ENCODE measurements around the gene DCUN1D2.
"Not testable (repeated sequence)": the region's sequence is repeated elsewhere in the genome, so short reads cannot be mapped to it uniquely, and the experiment has no call there.

DCUN1D2 gene

DNA sequence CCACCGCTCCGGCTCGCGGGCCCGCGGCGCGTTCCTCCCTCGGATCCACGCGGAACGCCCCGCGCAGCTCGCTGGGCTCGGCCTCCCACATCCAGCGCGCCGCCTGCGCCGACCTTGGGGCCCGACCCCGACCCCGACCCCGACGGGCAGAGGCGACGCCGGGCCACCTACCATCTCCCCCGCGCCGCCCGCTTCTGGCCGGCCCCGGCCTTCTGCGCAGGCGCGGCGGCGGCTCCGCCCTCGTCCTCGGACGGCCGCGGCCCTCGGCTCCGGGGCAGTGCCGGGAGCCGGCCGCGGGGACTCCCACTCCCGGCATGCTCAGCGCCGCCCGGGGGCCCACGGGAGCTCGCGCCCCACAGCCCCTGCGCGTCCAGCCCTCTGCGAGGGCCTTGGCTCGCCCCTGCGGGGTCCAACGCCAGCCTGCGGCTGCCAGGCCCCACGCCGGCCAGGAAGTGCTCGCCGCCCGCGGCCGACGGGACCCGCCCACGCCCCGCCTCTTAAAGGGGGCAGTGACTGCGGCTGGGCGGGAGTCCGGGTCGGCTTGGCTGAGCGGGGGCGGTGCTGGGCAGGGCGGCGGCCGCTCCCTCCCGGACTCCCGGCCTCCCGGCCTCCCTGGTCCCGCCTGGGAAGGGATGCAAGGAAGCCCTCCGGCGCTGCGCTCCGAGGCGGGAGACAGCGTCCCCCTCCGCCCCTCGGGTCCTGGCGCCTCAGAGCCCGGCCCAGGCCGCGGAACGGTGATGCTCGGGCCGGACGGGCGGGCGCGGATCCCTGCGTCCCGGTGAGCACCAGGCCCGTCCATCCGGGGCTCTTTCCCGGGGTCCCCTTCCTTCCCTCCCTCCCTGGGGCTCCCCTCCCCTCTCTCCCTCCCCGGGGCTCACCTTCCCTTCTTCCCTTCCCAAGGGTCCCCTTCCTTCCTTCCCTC, at the start of gene DCUN1D2:
Gene DCUN1D2 (minus strand): TSS at position 216 of the 922 bp plus-strand sequence. CDS start 42 bp downstream, at position 174.
- peak; percentile 79 for DNase-seq

DNA sequence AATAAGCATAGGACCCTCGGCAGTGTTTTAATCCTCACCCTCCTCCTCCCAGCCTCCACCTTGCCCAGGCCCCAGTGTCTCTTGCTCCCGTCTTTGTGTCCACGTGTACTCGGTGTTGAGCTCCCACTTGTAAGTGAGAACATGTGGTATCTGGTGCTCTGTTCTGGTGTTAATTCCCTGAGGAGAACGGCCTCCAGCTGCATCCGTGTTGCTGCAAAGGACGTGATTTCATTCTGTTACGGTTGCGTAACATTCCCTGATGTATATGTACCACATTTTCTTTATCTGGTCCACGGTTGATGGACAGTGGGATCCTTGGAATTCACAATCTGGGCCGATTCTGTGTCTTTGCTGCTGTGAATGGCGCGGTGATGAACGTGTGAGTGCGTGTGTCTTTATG, 49.3 kb upstream of the DCUN1D2 start:
- no peak for DNase-seq

- DNase-seq: no peak
Measured at GRCh38 chr13:113539176-113539575, 48.7 kb upstream of the DCUN1D2 start.

- no peak for DNase-seq
Measured at GRCh38 chr13:113538689-113539058, 48.2 kb upstream of the DCUN1D2 start.

GRCh38 chr13:113537909-113538688, 47.6 kb upstream of the DCUN1D2 start:
- DNase-seq: no peak

GRCh38 chr13:113537205-113537604, 46.7 kb upstream of the DCUN1D2 start:
- DNase-seq: no peak

DNA sequence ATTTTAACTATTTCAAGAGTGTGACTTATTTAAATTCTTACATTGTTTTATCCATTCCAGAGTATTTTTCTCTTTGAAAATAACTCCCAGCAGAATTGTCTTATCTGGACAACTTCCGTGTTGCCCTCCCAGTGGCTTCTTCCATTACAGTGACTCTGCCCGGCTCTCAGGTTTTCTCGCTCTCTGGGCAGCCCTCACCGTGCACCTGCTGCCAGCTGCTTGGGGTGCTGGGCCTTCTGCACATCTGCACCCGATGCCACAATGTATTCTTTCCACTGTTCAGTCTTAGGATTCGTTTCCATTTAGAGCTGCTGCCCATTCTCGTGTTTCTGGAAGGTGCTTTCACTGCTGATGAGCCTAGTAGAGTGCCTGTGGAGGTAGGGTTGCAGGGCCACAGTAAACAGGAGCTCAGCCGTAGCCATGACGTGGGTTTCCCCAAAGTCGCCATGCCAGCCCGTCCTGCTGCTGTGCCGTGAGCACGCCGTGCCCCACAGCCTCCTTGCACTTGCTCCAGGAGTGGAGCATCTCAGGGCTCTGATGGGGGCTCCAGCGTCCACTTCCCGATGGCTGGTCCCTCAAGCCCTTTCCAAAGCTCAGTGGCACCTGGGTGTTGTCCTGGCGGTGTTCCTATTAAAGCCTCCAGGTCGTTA, 46.1 kb upstream of the DCUN1D2 start:
- no peak for DNase-seq

DNA sequence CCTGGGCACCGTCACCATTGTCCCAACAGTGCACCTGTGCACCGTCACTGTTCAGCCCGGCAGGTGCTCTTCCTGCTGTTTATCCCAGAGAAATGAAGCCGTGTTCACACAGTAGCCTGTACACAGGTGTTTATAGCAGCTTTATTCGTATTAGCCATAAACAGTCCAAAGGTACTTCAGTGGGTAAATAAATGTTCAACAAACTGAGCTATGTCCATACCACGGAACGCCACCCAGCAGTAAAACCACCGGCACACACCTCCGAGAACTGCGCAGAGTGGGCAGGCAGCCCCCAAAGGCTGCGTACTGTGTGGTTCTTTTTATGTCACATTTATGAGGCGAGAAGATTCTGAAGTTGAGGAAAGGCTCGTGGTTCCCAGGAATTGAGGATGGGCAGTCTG, 44.9 kb upstream of the DCUN1D2 start:
- no peak for DNase-seq

DNA sequence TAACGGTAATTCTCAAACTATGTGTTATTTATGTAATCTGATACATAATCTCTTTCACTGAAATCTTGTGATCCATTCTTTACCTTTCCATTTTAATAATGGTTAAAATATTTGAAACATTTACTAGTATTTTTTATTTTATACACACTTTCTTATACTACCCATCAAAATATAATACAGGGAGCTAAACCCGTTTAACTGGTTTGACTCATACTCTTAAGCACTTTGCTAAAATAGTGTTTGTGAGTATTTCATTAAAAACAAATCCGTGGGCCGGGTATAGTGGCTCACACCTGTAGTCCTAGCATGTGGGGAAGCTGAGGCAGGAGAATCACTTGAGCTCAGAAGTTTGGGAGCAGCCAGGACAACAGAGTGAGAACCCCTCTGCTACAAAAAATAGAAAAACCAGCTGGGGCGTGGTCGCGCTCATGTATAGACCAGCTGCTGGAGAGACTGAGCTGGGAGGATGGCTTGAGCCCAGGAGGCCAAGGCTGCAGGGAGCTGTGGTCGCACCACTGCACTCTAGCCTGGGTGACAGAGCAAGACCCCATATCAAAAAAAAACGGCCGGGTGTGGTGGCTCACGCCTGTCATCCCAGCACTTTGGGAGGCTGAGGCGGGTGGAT, 43.8 kb upstream of the DCUN1D2 start:
- no peak for DNase-seq

- DNase-seq: no peak
Measured at GRCh38 chr13:113533161-113533840, 42.8 kb upstream of the DCUN1D2 start.

DNA sequence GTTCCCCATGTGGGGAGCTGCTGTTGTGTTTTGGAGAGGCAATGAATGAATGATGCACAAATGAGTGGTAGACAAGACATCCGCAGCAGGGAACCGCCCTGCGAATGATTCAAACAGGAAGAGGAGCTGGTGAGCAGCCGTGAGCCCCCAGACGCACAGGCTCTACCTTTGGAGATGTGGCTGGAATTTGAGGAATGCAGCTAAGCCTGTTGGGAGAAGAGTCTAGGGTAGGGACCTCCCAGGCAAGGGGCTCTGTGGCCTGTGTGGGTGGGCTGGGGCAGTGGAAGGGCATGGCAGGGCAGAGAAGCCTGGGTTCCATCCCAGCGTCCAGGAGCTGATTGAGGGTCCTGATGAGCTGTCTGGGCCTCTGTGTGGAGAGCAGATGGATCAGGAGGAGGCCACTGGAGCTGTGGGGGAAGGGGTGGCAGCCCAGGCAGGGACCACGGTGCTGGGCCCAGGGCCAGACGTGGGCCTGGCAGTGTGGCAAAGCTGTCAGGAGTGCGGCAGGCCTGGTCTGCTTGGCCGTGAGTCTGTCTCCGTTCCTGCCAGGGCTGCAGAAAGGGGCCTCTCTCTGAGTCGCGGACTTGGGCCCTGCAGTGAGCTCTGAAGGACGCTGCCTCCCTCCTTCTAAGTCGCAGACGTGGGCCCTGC, 41.8 kb upstream of the DCUN1D2 start:
- no peak for DNase-seq

DNA sequence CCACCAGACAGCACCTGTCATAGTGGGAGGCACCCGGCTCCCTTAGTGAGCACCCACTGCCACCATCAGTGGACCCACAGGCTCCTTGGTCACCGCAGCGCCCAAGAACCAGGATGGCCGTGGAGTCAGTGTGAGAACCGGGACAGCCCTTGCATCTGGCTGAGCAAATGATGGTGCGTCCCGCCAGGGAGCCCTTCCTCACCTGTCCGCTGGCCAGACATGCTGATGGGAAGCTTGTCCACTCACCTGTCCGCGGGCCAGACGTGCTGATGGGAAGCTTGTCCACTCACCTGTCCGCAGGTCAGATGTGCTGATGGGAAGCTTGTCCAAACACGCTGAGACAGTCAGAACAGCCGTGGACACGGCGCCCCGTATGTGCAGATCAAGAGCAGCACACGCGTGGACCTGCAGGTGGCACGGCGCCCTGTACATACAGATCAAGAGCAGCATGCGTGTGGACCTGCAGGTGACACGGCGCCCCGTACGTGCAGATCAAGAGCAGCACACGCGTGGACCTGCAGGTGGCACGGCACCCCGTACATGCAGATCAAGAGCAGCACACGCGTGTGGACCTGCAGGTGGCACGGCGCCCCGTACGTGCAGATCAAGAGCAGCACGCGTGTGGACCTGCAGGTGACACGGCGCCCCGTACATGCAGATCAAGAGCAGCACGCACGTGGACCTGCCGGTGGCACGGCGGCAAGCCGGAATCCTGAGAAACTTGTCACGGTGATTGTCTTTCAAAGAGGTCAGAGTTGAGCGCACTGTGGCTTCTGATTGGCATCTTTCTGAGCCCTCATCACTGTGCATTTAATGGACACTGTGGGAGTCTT, 40.7 kb upstream of the DCUN1D2 start:
- no peak for DNase-seq

DNA sequence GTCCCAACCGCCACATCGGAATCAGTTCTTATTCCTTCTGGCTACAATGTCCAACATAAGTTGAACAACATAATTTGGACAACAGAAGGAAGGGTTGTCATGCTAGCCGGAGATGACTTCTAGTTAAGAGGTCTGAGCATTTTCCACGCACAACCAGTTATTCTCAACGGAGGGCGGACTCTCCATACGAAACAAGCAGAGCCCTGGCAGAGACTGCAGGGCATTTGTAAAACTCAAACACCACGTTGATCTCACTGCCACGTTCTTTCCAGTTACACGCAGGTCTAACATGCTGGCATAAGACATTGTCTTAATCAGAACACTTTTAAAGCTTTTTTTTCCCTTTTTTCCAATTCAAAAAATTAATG, 38.3 kb upstream of the DCUN1D2 start:
- DNase-seq: no peak

DNA sequence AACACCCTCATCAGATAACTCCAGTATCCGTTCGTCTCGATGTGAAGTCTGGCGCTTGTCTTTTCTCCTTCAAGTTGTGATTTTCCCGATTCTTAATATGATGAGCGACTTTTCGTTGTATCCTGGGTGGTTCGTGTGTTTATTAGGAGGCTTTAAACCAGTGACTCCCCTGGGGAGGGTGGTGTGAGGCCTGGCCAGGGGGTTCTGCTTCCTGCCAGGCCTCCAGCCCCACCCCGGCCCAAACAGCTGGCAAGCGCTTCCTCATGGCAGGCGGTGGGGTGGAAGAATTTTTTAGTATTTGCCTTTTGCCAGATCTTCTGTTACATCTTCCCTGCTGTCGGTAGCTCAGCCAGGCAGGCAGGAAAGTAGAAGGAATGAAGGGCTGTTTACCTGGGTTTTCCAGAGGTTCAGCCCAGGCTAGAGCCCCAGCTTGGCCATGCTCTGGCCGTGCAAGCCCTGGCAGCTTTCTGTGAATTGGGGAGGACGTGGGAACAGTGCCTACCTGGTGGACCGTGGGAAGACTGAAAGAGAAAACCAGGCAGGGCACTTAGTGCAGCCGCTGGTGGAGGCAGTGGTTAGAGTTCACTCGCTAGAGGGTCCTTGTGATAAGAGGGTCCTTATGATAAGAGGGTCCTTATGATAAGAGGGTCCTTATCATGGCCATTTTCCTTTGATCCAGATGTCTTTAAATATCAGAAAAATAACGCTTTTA, 37.7 kb upstream of the DCUN1D2 start:
- no peak for DNase-seq

DNA sequence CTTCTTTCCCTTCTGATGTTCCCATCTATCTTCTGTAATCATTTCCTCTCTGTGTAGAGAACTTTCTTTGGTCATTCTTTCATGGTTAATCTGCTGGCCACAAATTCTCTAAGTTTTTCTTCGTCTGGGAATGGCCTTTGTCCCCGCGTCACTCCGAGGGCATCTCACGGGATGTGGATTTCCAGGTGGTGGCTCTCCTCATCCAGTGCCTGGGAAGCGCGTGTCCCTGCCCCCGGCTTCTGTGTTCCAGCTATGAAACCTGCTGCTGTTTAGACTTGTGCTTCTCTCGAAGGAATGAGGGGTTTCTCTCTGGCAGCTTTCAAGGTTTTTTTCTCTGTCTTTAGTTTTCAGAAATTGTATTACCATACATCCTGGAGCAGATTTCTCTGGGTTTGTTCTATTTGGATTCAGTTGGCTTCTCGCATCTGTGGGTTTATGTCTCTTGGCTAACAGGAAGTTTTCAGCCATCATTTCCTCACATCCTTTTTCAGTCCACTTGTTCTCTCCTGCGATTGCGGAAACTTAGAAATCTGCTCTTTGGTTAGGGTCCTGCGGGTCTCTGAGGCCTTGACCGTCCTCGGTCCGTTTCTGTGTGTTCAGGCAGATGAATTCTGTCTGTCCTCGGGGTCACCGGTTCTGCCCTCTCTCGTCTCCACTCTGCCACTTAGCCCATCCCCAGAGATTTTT, 36.9 kb upstream of the DCUN1D2 start:
- DNase-seq: no peak

GRCh38 chr13:113526466-113527220, 36.1 kb upstream of the DCUN1D2 start:
- DNase-seq: no peak

GRCh38 chr13:113522438-113522837, 31.9 kb upstream of the DCUN1D2 start:
- DNase-seq: not testable (repeated sequence)

- no peak for DNase-seq
Measured at GRCh38 chr13:113520571-113520970, 30.1 kb upstream of the DCUN1D2 start.

GRCh38 chr13:113519556-113519955, 29.0 kb upstream of the DCUN1D2 start:
- DNase-seq: no peak
